ENCODE data around the gene CTNNA3.
A peak's percentile ranks its signal among the peaks of the same experiment; 100 is the strongest.

The CTNNA3 gene

GRCh38 chr10:66223656-66224055, 1472.3 kb downstream of the CTNNA3 start:
- no peak for DNase-seq (ENCODE audit: low read depth, low spot score)
- H3K4me3 ChIP-seq (ENCODE audit: low read length): no peak overlapping the region

GRCh38 chr10:66222462-66223046, 1473.4 kb downstream of the CTNNA3 start:
- no peak for DNase-seq (ENCODE audit: low read depth, low spot score)
- H3K4me3 ChIP-seq (ENCODE audit: low read length): no peak overlapping the region

GRCh38 chr10:66218981-66219587, 1476.9 kb downstream of the CTNNA3 start:
- no peak overlapping the region for H3K4me3 ChIP-seq (ENCODE audit: low read length)
- DNase-seq (ENCODE audit: low read depth, low spot score): no peak

- DNase-seq (ENCODE audit: low read depth, low spot score): peak; percentile 32
- no peak overlapping the region for H3K4me3 ChIP-seq (ENCODE audit: low read length)
Measured at GRCh38 chr10:66218289-66218688, 1477.7 kb downstream of the CTNNA3 start.

GRCh38 chr10:66215920-66216319, 1480.1 kb downstream of the CTNNA3 start:
- no peak for DNase-seq (ENCODE audit: low read depth, low spot score)
- H3K4me3 ChIP-seq (ENCODE audit: low read length): no peak overlapping the region

GRCh38 chr10:66214721-66215404, 1481.1 kb downstream of the CTNNA3 start:
- H3K4me3 ChIP-seq (ENCODE audit: low read length): no peak overlapping the region
- DNase-seq (ENCODE audit: low read depth, low spot score): no peak

- no peak overlapping the region for H3K4me3 ChIP-seq (ENCODE audit: low read length)
- DNase-seq (ENCODE audit: low read depth, low spot score): no peak
Measured at GRCh38 chr10:66209025-66209424, 1487.0 kb downstream of the CTNNA3 start.

- H3K4me3 ChIP-seq (ENCODE audit: low read length): no peak overlapping the region
- DNase-seq (ENCODE audit: low read depth, low spot score): no peak
Measured at GRCh38 chr10:66204838-66205237, 1491.2 kb downstream of the CTNNA3 start.

- H3K4me3 ChIP-seq (ENCODE audit: low read length): no peak overlapping the region
- no peak for DNase-seq (ENCODE audit: low read depth, low spot score)
Measured at GRCh38 chr10:66202101-66202500, 1493.9 kb downstream of the CTNNA3 start.

- no peak for DNase-seq (ENCODE audit: low read depth, low spot score)
Measured at GRCh38 chr10:66192162-66192831, 1503.7 kb downstream of the CTNNA3 start.

GRCh38 chr10:66190413-66190812, 1505.6 kb downstream of the CTNNA3 start:
- H3K4me3 ChIP-seq (ENCODE audit: low read length): no peak overlapping the region
- no peak for DNase-seq (ENCODE audit: low read depth, low spot score)

More at GRCh38 chr10:66192162-66192831, 1503.7 kb downstream of the CTNNA3 start:
- no peak overlapping the region for H3K4me3 ChIP-seq (ENCODE audit: low read length)

GRCh38 chr10:66189271-66189670, 1506.7 kb downstream of the CTNNA3 start:
- DNase-seq (ENCODE audit: low read depth, low spot score): no peak
- no peak overlapping the region for H3K4me3 ChIP-seq (ENCODE audit: low read length)

- peak; percentile 42 for DNase-seq (ENCODE audit: low read depth, low spot score)
- H3K4me3 ChIP-seq (ENCODE audit: low read length): no peak overlapping the region
Measured at GRCh38 chr10:66187053-66187733, 1508.8 kb downstream of the CTNNA3 start.

GRCh38 chr10:66183028-66183427, 1513.0 kb downstream of the CTNNA3 start:
- H3K4me3 ChIP-seq (ENCODE audit: low read length): no peak overlapping the region
- DNase-seq (ENCODE audit: low read depth, low spot score): no peak

- no peak overlapping the region for H3K4me3 ChIP-seq (ENCODE audit: low read length)
- peak; percentile 67 for DNase-seq (ENCODE audit: low read depth, low spot score)
Measured at GRCh38 chr10:66180581-66181318, 1515.2 kb downstream of the CTNNA3 start.

GRCh38 chr10:66180021-66180420, 1516.0 kb downstream of the CTNNA3 start:
- no peak for DNase-seq (ENCODE audit: low read depth, low spot score)
- H3K4me3 ChIP-seq (ENCODE audit: low read length): no peak overlapping the region

GRCh38 chr10:66176772-66177171, 1519.2 kb downstream of the CTNNA3 start:
- no peak overlapping the region for H3K4me3 ChIP-seq (ENCODE audit: low read length)
- no peak for DNase-seq (ENCODE audit: low read depth, low spot score)

GRCh38 chr10:66167816-66168215, 1528.2 kb downstream of the CTNNA3 start:
- no peak overlapping the region for H3K4me3 ChIP-seq (ENCODE audit: low read length)
- no peak for DNase-seq (ENCODE audit: low read depth, low spot score)
